22Rv1 (cell line): ENCODE data around the gene ZNF429.
"Not testable (repeated sequence)": the region's sequence is repeated elsewhere in the genome, so short reads cannot be mapped to it uniquely, and the experiment has no call there.

Source experiments
- H3K27ac ChIP-seq: fragments of 450-650 bp; 2 replicates; pipeline ENCODE4 v1.5.1; 2017
- CTCF ChIP-seq: fragments of 450-650 bp; IDR thresholded peaks from 2 replicates; pipeline ENCODE4 v1.5.1; 2017; ENCODE audit warnings: mild to moderate bottlenecking
- ZFX ChIP-seq: fragments of 450-650 bp; IDR thresholded peaks from 2 replicates; pipeline ENCODE4 v1.6.1; 2017; ENCODE audit warnings: antibody characterized with exemption, borderline replicate concordance

The ZNF429 gene

DNA sequence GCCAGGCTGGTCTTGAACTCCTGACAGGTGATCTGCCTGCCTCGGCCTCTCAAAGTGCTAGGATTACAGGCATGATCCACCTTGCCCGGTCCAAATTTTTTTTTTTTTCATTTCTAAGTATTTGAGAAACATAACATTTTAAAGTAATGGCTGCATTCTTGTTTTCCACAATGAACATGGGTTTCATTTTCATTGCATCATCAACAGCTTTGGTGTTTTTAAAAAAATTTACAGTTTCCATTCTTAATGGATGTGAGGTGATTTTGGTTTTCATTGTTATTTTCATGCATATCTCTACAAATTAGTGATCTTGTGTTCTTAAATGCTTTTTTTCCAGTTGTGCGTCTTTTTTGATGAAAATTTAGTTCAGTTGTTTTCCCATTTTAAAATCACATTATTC, 27.5 kb downstream of the ZNF429 start:
- H3K27ac ChIP-seq: no peak overlapping the region
- TF ChIP-seq CTCF: no peak
- TF ChIP-seq ZFX: no peak

- not testable (repeated sequence) for H3K27ac ChIP-seq
Measured at GRCh38 chr19:21536741-21537290, 31.4 kb downstream of the ZNF429 start.

DNA sequence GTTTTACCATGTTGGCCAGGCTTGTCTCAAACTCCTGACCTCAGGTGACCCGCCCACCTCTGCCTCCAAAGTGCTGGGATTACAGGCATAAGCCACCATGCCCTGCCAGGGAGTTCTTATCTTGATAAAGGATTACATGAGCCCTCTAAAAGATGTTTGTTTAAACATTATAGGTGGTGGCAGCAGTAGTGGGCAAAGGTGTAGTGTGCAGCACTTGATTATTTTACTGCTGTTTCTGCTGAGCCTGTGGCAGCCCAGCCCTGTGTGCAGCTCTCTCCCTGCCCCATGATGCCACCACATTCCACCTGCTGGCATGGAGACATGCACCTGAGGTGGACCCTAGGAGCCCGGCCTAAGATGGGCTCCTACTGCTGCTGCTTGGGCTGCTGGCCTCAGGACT, 54.0 kb downstream of the ZNF429 start:
- H3K27ac ChIP-seq: no peak overlapping the region
- TF ChIP-seq CTCF: no peak
- no peak for TF ChIP-seq ZFX

GRCh38 chr19:21564406-21564805, 59.0 kb downstream of the ZNF429 start:
- no peak for TF ChIP-seq CTCF
- no peak for TF ChIP-seq ZFX
- H3K27ac ChIP-seq: no peak overlapping the region

DNA sequence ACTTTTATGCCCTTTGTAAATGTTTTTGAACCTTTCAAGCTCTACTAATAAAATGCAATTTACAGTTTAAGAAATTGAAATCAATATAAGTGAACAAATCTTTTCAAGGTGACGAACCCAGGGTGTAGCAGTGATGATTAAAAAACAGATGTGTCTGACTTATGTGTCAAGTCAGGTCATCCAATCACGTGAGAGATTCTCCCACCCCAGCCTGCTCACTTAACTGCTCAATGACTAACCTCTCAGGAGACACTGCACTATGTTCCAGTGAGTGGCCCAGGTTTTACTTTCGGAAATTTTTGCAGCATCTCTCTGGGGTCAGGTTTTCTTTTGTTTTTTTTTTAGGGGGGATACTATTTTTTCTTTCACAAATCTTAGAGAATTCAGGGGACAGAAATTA, 60.7 kb downstream of the ZNF429 start:
- H3K27ac ChIP-seq: no peak overlapping the region
- TF ChIP-seq ZFX (no peak), CTCF (no peak)

DNA sequence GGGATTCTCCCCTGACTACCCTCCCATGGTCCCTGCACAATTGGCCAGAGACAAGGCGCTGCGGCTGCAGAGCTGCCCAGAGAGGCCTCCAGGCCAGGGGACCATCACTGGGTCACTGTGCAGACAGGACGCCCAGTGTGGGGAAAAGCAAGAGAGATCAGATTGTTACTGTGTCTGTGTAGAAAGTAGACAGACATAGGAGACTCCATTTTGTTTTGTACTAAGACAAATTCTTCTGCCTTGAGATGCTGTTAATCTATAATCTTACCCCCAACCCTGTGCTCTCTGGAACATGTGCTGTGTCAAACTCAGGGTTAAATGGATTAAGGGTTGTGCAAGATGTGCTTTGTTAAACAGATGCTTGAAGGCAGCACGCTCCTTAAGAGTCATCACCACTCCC, 62.4 kb downstream of the ZNF429 start:
- H3K27ac ChIP-seq: not testable (repeated sequence)

- TF ChIP-seq CTCF (no peak), ZFX (no peak)
- H3K27ac ChIP-seq: peak overlapping the region; percentile 84
Measured at GRCh38 chr19:21568816-21569493, 63.6 kb downstream of the ZNF429 start.

- peak overlapping the region; percentile 84 for H3K27ac ChIP-seq
- TF ChIP-seq CTCF (no peak), ZFX (no peak)
Measured at GRCh38 chr19:21569494-21569865, 64.1 kb downstream of the ZNF429 start.
